ENCODE data around the gene GNB1L. TPM values are rescaled to one million over a fixed set of nuclear protein-coding genes. Genes with fewer than 3 reads are reported as not detected.

The GNB1L gene
- total RNA-seq, 1 experiment from 2014 or later = 12.2 TPM

DNA sequence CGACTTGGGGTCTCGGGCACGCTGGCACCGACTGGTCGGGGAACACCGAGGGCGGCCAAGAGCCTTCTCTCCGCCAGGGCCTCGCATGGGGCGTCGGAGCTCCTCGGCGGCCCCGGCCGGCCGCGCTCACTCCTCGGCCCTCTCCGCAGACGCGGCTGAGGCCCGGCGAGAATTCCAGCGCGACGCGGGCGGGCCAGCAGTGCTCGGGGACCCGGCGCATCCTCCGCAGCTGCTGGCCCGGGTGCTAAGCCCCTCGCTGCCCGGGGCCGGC lies 88.5 kb downstream of the GNB1L start:
- Histone ChIP-seq H3K36me3 (ENCODE audit: control insufficient read depth, insufficient read depth, low read length) (no peaks in the 10 kb centered on the region; the same call in 1 of the 2 replicates), H3K27ac (ENCODE audit: low read length) (no peak overlapping the region), H3K9me3 (ENCODE audit: control insufficient read depth, insufficient read depth, low read depth, low read length) (no peaks in the 10 kb centered on the region), H3K27me3 (ENCODE audit: control insufficient read depth, insufficient read depth, low read length) (no peaks in the 10 kb centered on the region), H3K4me1 (ENCODE audit: control insufficient read depth, insufficient read depth, low read length) (peaks cover 23% of the 10 kb centered on the region), H3K4me3 (ENCODE audit: low read depth in 2 of 2, low read length in 2 of 2) (no peak overlapping the region)
- ChIA-PET POLR2A (no interaction called here), CTCF (no interaction called here)
- in situ Hi-C loops (cut with HindIII; ENCODE audit: low pct_unique_long_range_greater_than_20kb, low sequenced_read_pairs) = no loop called here
- intact Hi-C loops (cut with micrococcal nuclease; ENCODE audit: unreplicated experiment) = no loop called here
- TF ChIP-seq SIN3A (IDR thresholded peaks at IDR 0.05; ENCODE audit: borderline replicate concordance, insufficient read depth, low read depth, low read length) (no peak), TCF7L2 (IDR thresholded peaks at IDR 0.05; ENCODE audit: low read depth, low read length) (no peak), POLR2AphosphoS5 (IDR thresholded peaks at IDR 0.05; ENCODE audit: low read depth, low read length) (no peak)
- TF ChIP-seq, protein P1, sequence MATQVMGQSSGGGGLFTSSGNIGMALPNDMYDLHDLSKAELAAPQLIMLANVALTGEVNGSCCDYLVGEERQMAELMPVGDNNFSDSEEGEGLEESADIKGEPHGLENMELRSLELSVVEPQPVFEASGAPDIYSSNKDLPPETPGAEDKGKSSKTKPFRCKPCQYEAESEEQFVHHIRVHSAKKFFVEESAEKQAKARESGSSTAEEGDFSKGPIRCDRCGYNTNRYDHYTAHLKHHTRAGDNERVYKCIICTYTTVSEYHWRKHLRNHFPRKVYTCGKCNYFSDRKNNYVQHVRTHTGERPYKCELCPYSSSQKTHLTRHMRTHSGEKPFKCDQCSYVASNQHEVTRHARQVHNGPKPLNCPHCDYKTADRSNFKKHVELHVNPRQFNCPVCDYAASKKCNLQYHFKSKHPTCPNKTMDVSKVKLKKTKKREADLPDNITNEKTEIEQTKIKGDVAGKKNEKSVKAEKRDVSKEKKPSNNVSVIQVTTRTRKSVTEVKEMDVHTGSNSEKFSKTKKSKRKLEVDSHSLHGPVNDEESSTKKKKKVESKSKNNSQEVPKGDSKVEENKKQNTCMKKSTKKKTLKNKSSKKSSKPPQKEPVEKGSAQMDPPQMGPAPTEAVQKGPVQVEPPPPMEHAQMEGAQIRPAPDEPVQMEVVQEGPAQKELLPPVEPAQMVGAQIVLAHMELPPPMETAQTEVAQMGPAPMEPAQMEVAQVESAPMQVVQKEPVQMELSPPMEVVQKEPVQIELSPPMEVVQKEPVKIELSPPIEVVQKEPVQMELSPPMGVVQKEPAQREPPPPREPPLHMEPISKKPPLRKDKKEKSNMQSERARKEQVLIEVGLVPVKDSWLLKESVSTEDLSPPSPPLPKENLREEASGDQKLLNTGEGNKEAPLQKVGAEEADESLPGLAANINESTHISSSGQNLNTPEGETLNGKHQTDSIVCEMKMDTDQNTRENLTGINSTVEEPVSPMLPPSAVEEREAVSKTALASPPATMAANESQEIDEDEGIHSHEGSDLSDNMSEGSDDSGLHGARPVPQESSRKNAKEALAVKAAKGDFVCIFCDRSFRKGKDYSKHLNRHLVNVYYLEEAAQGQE (IDR thresholded peaks at IDR 0.05; ENCODE audit: insufficient read depth in 1 of 2, low read depth in 2 of 2, low read length in 1 of 2) = no peak
- TF ChIP-seq, protein P2, sequence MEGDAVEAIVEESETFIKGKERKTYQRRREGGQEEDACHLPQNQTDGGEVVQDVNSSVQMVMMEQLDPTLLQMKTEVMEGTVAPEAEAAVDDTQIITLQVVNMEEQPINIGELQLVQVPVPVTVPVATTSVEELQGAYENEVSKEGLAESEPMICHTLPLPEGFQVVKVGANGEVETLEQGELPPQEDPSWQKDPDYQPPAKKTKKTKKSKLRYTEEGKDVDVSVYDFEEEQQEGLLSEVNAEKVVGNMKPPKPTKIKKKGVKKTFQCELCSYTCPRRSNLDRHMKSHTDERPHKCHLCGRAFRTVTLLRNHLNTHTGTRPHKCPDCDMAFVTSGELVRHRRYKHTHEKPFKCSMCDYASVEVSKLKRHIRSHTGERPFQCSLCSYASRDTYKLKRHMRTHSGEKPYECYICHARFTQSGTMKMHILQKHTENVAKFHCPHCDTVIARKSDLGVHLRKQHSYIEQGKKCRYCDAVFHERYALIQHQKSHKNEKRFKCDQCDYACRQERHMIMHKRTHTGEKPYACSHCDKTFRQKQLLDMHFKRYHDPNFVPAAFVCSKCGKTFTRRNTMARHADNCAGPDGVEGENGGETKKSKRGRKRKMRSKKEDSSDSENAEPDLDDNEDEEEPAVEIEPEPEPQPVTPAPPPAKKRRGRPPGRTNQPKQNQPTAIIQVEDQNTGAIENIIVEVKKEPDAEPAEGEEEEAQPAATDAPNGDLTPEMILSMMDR (IDR thresholded peaks at IDR 0.05) = no peak
- ATAC-seq (no peak), DNase-seq (ENCODE audit: low read depth, low spot score) (no peak)
- no TSS peak for BruUV-seq (replicated peaks)

DNA sequence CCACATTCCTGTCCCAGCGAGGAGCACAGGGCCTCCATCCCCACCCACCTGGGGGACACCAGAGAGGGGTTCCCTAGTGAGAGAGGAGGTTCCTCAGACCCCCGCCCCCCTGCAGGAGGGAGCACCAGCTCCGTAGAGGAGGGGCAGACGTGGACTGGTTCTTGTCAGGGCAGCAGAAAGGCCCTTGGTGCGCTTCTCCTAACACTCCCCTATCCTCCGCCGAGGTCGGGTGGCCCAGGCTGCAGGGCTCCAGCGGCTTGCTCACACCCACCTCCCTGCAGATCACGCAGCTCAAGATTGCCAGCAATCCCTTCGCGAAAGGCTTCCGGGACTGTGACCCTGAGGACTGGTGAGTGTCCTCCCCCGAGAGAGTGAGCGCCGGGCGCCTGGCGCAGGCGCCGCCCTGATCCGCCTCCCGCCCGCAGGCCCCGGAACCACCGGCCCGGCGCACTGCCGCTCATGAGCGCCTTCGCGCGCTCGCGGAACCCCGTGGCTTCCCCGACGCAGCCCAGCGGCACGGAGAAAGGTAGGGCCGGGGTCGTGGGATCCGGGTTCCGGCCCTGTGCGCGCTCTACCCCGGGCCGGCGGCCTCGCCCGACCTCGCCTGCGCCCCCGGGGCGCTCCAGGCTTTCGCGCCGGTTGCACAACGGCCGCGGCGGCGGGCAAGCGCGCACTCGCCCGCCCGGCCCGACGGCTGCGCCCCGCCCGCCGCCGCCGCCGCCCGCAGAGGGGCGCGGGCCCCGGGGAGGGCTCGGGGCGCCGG lies 89.0 kb downstream of the GNB1L start:
- in situ Hi-C loops (cut with HindIII; ENCODE audit: low pct_unique_long_range_greater_than_20kb, low sequenced_read_pairs) (no loop called here), intact Hi-C loops (cut with micrococcal nuclease; ENCODE audit: unreplicated experiment) (no loop called here)
- peak; percentile 27; the same call in 1 of the 2 replicates for TF ChIP-seq POLR2AphosphoS5 (IDR thresholded peaks at IDR 0.05; ENCODE audit: low read depth, low read length)
- TF ChIP-seq SIN3A (IDR thresholded peaks at IDR 0.05; ENCODE audit: borderline replicate concordance, insufficient read depth, low read depth, low read length) = no peak
- ChIA-PET CTCF (no interaction called here), POLR2A (no interaction called here)
- Histone ChIP-seq H3K27me3 (ENCODE audit: control insufficient read depth, insufficient read depth, low read length) (no peaks in the 10 kb centered on the region), H3K36me3 (ENCODE audit: control insufficient read depth, insufficient read depth, low read length) (no peaks in the 10 kb centered on the region; the same call in 1 of the 2 replicates), H3K4me3 (ENCODE audit: low read depth in 2 of 2, low read length in 2 of 2) (0 out of 4 replicates have a peak overlapping the region, but pooled peaks of 1 of the 2 experiments have one; percentile 2), H3K4me1 (ENCODE audit: control insufficient read depth, insufficient read depth, low read length) (peaks cover 20% of the 10 kb centered on the region), H3K27ac (ENCODE audit: low read length) (peak overlapping the region; percentile 76; the same call in 1 of the 2 replicates), H3K9me3 (ENCODE audit: control insufficient read depth, insufficient read depth, low read depth, low read length) (no peaks in the 10 kb centered on the region)
- BruUV-seq (replicated peaks) = no TSS peak
- DNase-seq (ENCODE audit: low read depth, low spot score) (no peak), ATAC-seq (peak; percentile 25)

All from Panc1 (cell line).